8988T (cell line): ENCODE measurements around the gene CACNA1I.
"Not testable (repeated sequence)": the region's sequence is repeated elsewhere in the genome, so short reads cannot be mapped to it uniquely, and the experiment has no call there.

Experiments
- DNase-seq: peaks from one replicate; pipeline ENCODE4 v3.0.0; 2011

The CACNA1I gene

GRCh38 chr22:39570665-39571064 lies at the start of gene CACNA1I:
Gene CACNA1I (plus strand): TSS chr22:39570753. CDS start chr22:39570753, 0 bp downstream.
- DNase-seq: no peak

- DNase-seq: not testable (repeated sequence)
Measured at GRCh38 chr22:39521106-39521885, 49.3 kb upstream of the CACNA1I start.

- not testable (repeated sequence) for DNase-seq
Measured at GRCh38 chr22:39522091-39522490, 48.5 kb upstream of the CACNA1I start.

DNA sequence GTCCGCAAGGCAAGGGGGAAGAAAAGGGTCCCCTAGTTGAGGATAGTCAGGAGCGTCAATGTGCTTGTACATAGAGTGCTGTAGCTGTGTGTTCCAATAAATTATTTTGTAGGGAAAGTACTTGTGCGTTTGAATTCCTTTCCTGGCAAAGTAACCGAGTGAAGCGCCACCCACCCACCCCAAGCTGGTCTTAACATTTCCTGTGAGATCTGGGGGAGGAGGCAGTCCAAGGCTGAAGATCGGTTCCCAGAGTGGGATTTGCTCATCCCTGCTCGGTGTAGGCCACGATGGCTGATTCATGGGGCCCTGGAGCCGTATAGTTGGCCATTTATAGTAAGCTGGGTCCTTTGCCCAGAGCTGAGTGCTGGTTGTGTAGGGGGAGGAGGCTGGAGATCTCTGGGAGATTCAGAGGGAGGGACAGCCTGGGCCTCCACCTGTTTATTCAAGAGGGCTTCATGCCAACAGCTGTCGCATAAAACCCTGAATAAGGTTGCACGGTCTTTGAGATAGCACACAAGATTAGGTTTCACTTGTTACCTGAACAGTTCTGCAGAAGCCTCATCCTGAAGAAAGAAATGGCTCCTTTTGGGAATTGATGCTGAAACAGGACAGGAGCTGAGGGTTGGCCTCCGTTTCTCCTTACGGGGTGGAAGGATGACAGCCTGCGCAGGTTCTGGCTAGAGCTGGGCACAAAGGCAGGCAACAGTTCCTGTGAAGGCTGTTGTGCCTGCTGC lies 47.8 kb upstream of the CACNA1I start:
- DNase-seq: no peak

- DNase-seq: no peak
Measured at GRCh38 chr22:39524089-39524752, 46.3 kb upstream of the CACNA1I start.

- no peak for DNase-seq
Measured at GRCh38 chr22:39524753-39525657, 45.5 kb upstream of the CACNA1I start.

GRCh38 chr22:39525658-39525975 lies 44.9 kb upstream of the CACNA1I start:
- DNase-seq: no peak

DNA sequence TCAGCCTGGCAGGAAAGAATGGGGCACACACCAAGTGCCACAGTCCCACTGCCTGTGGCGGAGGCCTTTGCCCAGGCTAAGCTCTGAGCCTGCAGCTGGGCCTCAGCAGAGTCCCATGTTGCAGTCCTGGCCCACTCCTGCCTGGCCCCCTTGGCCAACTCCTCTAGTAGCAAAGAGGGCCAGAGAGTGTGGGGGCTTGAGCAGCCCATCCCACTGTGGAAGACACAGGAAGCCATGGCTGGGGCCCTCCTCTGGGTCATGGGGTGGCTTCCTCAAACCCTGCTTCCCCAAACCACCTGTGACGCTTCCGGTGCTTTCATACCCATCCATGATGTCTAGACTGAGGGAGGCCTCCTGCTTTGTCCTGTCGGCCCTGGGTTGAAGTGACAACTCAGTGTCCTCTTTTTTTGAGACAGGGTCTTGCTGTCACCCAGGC lies 43.8 kb upstream of the CACNA1I start:
- no peak for DNase-seq

GRCh38 chr22:39527481-39527961 lies 43.0 kb upstream of the CACNA1I start:
- DNase-seq: no peak

DNA sequence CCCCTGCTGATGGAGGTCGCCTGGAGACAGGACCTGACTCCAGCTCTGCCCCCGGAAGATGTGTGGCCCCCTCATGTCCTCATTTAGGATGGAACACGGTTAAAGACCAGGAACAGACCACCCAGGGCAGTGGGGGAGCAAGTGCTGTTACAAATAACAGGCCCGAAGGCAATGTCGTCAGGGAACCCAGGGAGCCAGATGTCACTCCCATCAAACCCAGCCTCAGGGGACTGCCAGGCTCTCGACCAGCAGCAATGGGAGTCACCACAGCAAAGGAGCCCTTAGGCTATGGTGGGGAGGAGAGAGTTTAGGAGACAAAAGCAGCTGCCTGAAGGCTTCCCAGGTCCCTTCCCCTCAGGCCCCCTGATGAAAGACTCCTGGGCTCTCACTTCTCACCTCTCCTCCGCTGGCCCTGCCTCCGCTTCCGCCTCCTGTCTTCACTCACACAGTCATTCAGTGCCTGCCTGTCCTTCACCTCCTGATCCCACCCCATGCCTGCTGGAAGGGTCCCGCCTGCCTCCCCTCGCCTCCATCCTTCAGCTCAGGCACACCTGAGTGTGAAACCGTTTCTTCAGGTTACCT lies 42.4 kb upstream of the CACNA1I start:
- no peak for DNase-seq

GRCh38 chr22:39528681-39529486 lies 41.7 kb upstream of the CACNA1I start:
- DNase-seq: peak; percentile 71

DNA sequence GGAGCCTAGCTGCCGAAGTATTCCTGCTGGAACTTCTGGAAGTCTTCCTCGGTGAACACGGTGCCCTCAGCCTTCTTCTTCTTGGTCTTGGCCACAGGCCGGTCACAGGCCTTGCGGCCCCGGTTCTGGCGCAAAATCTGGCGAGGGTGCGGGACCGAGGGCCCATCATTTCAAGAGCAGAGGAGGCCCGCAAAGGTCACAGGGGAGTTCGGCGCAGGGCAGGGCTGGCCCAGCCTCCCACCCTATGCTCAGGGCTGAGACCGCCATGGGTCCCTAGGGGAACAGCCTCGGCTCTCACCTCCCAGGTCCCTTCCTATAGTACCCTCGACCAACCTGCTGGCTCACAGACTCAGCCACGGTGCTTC lies 41.1 kb upstream of the CACNA1I start:
- DNase-seq: no peak

GRCh38 chr22:39530116-39530515 lies 40.4 kb upstream of the CACNA1I start:
- no peak for DNase-seq

GRCh38 chr22:39530692-39531331 lies 39.7 kb upstream of the CACNA1I start:
- no peak for DNase-seq

GRCh38 chr22:39532215-39533073 lies 38.1 kb upstream of the CACNA1I start, which contains the start of gene RPS19BP1:
Gene RPS19BP1 (minus strand): TSS chr22:39532748. CDS start chr22:39532738, 10 bp downstream.
- DNase-seq: peak; percentile 81

DNA sequence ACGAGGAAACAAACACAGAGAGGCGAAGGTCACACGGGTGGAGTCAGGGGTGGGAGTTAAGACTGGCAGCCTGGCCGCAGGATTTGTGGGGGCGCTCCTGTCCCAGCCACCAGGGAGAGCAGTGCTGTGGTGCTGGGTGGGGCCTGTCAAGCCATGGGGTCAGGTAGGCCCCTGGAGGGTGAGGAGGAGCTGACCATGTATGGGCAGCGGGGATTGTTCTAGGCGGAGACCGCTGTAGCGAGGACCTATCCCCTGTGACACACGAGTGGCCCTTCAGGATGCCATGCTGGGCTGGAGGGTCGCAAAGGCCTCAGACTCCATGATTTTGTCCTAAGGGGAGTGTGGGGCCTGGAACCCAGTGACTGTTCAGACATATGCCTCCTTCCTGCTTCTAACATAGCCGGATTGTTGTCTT lies 36.5 kb upstream of the CACNA1I start:
- DNase-seq: no peak

GRCh38 chr22:39534591-39535356 lies 35.8 kb upstream of the CACNA1I start:
- DNase-seq: peak; percentile 73

DNA sequence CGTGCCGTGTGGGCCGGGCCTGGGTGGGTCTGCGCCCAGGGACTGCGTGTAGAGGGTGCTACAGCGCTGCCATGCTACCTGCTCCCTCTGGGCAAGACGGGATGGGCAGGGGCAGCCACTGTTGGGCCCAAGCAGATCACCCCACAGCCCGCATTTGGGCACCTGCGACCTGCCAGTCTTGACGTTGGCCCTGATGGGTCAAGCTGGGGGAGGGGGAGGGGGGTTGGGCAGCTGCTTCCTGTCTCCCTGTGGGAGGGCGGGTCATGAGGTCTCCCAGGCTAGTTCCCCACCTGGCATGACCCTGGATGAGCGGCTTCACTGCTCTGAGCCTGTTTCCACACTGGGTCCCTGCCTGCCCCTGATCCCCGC lies 35.2 kb upstream of the CACNA1I start:
- DNase-seq: no peak
